CD4-positive, alpha-beta T cell treated with Interferon alpha-2 for 1 hour (primary cell): Measurements from ENCODE around the gene OBSL1.

ENCODE experiments used
- DNase-seq, 2 donors: peaks; one replicate each; pipeline ENCODE4 v3.0.0-alpha.2; 2020 to 2022

The OBSL1 gene

DNA sequence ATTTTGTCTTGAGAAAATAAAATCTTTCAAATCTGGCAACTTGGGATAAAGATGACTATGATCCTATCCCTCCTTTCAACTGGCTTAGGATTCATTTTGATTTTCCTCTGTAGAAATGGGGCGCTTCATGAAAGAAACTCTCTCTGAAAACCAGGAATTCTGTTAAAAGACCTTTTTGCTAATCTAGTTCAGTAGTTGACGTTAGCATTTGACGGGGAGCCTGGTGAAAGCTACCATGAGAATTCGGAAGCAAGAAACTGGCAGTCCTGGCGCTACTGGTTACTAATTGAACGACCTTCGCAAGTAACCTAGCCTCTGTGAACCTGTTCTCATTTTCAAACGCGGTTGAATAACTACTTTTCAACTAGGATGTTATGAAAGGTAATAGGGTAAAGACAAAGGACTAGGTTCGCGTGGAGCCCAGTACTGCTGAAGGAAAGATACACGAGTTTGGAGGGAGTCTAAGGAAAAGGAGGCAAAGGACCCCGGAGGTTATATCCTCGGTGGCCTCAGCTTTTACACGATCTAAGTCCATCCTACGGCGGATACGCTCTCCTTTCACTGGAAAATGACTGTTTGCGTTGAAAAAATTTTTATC lies 25.7 kb upstream of the OBSL1 start:
- DNase-seq: no peak

DNA sequence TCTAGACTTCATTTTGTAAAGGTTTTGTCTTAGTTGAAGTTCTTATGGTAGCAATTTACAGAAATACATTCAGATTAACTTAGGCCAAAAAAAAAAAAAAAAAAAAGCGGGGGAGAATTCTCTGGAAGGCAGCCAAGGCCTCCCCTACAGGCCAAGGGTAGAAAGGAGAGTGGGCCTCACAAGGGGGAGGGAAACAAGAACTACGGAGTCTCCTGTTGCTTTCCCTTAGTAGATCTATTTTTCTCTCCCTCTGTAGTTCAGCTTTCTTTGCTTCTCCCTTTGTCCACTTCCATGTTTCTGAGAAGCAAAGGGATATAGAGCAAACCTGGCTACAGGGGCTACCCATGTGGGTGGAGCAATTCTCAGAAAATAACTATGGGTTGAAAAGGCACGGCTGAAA lies 23.9 kb upstream of the OBSL1 start:
- no peak for DNase-seq

DNA sequence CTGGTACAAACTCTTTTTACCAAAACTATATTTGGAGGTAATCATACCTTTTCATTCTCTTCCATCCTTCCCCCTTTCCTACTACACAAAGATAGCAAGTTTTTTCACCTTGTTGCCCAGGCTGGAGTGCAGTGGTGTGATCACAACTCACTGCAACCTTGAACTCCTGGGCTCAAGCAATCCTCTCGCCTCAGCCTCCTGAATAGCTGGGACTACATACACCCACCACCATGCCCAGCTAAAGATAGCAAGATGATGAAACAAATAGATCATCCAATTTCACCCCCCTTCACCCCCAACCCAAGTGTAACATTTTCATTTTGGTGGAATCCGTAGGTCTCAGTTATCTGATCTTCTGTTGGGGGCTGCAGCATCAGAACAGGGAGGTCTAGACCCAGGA lies 21.8 kb upstream of the OBSL1 start:
- DNase-seq: no peak

DNA sequence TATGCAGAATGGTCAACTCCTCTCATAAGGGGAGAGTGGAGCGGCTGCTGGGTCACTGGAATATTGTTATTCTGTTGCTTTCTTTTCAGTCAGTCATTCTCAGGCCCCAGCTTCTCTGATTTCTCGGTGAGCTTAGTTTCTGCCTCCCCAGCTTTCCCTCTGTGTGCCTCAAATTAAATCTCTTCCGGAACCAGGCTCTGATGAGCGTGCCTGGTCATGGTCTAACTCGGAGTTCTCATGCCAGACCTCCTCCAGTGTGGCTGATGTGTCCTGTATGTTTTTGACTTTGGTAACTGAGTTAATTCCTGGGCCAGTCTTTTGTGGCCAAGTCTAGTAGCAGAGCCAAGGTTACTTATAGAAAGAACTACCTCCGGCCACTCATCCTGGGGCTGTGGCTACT lies 21.4 kb upstream of the OBSL1 start:
- no peak for DNase-seq

DNA sequence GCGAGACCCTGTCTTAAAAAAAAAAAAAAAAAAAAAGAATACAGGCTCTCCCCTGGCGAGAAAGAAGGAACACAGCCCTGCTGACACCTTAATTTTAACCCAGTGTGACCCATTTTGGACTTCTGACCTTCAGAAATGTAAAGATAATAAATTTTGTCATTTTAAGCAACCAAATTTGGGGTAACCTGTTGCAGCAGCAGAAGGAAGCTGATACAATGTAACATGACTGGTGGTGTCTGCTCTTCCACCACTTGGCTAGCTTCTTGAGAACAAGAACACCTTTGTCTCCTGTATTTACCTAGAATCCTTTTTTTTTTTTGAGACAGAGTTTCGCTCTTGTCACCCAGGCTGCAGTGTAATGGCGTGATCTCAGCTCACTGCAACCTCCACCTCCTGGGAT lies 19.8 kb upstream of the OBSL1 start:
- DNase-seq: no peak

DNA sequence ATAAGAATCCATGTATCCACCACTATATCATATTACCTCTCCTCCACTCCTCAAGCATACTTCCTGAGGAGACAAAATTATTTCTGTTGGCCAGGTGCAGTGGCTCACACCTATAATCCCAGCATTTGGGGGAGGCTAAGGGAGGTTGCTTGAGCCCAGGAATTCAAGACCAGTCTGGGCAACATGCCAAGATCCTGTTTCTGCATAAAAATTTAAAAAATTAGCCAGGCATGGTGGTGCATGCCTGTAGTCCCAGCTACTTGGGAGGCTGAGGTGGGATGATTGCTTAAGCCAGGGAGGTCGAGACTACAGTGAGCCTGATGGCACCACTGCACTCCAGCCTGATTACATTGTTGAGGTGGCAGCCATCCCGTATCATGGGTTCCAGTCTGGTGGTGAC lies 10.0 kb upstream of the OBSL1 start:
- DNase-seq: no peak

DNA sequence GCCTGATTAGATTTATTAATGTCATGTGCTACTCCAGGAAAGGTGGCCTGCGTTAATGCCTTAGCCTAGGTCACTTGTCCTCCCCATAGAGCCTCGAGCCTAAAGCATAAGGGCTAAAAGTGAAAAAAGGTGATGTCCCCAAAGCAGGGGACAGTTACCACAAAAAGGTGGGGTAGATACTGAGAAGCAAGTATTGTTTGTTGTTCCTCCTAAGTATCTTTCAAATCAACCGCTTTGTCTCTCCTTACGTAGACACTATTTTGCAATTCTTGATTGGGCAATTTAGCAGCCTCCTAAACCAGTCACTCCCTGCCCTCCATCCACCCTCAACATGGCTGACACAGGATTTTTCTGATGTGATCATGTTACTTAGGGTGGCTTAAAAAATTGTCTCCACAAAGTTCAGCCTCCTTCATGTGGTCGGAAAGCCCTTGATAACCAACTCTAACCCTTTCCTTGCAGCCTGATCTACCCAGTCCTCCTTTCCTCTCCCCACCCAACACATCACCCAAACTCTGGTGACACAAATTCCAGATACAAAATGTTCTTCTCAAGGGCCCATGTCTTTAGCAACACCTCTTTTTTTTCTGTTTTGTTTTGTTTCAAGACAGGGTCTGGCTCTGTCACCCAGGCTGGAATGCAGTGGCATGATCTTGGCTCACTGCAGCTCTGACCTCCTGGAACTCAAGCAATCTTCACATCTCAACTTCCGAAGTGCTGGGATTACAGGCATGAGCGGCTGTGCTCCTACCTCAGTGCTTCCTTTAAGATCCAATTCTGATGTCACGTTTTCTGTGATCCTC lies 7.7 kb upstream of the OBSL1 start:
- no peak for DNase-seq

DNA sequence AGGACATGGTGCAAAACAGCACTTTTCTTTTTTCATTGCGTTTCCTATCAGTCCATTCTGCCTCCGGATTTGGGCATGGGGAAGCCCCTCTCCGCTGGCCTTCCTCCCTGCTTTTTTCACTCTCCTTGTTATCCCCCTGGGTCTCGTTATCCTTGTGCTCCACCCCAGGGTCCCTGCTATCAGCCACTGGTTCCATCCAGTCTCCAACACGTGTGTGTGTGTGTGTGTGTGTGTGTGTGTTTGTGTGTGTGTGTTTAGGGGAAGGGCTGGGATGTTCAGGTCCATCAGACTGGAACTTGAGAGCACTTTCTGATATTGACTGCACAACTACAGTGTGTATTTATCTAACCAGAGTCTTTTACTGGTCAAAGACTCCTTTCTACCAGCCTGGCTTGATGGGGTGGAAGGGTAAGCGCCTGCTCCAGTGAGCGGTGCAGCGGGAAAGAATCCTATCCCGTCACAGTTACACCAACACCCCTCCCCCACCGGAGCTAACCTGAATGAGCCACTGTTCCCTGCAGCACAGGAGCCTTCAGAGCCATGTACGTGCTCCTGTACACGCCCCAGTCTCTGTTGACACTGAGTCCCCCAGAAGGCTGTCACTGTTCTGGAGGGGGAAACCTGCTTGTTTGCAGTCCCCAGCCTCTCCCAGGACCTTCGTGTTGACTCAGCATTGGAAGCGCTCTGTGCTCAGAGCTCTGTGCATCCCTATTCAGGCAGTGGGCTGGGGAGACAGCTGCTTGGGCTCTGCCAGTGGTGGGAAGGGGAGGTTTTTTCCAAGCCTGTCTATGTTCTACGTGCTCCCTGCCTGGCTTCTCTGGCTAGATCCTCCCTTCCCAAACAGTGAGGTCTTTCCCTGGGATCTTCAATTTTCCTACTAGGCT lies 5.4 kb upstream of the OBSL1 start:
- no peak for DNase-seq

DNA sequence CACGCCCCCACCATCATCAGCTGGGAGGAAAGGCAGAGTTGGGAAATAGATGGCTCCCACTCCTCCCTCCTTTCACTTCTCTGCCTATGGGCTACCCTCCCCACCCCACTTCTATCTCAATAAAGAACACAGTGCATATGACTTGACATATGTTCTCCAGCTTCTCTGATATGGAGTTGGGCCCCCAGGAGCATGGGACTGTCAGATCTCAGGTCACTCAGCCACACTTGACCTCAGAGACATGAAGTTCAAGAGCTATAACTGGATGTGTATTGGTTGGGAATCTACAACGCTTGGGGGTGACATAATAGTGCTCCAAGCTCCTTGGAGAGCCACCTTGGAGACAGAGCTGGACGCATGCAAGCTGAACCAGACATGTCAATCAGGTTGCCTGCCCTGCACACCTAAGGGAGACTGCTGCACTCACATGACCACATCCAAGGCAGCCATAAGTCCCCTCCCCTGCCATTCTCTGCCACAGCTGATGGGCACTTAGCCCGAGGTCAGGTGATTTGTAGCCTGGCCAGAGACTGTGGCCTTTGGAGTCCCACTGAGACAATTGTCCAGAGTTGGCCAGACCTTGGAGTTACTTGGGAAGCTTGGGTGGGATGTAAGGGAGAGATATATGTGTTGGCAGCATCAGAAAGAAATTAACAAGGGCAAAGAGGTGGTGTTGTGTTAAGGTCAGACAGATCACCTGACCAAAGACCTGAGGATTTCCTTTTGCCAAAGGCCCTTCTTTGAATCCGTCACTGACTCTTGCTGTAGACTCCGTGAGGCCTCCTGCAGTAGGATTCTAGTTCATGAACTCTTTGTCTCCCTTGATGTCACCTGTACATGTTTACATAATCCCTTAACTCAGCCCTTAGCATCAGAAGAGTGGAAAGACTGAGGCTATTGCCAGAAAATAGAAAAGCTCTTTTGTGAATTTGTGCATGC lies 4.5 kb upstream of the OBSL1 start:
- no peak for DNase-seq

DNA sequence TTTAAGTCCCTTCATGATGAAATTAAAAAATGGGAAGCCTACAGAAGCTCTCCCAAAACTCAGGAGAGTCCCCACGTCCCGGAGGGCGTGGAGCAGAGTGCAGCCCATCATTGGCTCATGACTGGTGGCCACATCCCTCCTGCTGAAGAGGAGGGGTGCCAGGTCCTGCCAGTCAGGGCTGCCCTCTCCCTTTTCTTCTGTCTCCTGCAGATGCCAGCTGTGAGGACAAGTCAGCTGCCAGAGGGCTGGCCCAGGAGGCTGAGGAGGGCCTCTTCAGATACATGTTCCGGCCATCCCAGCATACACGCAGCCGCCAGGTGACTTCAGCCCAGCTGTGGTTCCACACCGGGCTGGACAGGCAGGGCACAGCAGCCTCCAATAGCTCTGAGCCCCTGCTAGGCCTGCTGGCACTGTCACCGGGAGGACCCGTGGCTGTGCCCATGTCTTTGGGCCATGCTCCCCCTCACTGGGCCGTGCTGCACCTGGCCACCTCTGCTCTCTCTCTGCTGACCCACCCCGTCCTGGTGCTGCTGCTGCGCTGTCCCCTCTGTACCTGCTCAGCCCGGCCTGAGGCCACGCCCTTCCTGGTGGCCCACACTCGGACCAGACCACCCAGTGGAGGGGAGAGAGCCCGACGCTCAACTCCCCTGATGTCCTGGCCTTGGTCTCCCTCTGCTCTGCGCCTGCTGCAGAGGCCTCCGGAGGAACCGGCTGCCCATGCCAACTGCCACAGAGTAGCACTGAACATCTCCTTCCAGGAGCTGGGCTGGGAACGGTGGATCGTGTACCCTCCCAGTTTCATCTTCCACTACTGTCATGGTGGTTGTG lies 3.4 kb upstream of the OBSL1 start:
- DNase-seq: no peak

DNA sequence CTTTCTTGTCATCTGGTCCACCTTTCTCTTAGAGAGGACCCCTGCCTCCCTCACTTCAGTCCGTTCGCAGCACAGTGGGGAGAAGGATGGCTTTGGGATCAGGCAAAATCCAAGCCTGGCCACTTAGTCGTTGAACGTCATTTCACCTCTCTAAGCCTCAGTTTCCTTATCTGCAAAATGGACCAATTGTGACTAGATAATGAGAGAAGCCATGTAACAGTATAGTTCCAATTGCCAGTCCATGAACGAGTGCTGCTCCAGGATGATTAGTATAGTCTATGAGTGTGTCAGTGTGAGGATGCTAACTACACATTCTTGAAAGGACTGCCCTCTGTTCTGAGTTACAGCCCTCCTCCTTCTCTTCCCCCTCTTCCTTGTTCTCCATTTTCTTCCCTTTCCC lies 1.8 kb upstream of the OBSL1 start:
- no peak for DNase-seq

DNA sequence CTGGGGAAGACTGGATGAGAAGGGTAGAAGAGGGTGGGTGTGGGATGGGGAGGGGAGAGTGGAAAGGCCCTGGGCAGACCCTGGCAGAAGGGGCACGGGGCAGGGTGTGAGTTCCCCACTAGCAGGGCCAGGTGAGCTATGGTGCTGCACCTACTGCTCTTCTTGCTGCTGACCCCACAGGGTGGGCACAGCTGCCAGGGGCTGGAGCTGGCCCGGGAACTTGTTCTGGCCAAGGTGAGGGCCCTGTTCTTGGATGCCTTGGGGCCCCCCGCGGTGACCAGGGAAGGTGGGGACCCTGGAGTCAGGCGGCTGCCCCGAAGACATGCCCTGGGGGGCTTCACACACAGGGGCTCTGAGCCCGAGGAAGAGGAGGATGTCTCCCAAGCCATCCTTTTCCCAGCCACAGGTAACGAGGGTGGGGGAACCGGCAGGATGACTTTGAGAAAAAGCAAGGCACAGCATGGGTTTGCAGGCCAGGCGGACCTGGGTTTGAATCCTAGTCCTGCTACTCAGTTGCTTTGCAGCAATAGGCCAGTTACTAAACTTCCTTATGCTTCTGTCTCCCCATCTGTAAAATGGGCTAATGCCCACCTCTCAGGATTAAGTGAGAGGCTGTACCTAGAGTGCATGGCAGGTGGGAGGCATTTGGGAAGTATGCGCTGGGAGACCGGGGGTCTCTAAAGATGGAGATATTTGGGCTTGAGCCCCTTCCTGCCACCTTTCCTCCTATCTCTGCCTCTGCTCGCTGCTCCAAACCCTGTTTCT lies 1.1 kb upstream of the OBSL1 start, which contains the start of gene INHA:
Gene INHA, plus strand, starts transcription at position 74 of the 765 bp plus-strand sequence. Its CDS starts 65 bp downstream, at position 139.
- DNase-seq: no peak

DNA sequence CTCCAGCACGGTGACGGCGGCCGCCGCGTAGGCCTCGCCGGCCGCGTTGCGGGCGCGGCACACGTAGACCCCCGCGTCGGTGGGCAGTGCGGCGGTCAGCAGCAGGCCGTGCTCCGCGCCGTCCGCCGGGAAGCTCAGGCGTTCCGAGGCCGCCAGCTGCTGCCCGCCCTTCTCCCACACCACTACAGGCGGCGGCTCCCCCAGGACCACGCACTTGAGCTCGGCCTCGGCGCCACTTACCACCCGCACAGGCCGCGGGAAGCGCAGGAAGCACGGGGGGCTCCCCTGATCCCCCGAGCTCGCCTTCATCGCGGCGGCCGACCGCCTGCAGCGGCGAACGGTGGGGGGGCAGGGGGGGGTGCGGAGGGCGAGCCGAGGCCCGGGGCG lies 422 bp downstream of the OBSL1 start:
- no peak for DNase-seq

DNA sequence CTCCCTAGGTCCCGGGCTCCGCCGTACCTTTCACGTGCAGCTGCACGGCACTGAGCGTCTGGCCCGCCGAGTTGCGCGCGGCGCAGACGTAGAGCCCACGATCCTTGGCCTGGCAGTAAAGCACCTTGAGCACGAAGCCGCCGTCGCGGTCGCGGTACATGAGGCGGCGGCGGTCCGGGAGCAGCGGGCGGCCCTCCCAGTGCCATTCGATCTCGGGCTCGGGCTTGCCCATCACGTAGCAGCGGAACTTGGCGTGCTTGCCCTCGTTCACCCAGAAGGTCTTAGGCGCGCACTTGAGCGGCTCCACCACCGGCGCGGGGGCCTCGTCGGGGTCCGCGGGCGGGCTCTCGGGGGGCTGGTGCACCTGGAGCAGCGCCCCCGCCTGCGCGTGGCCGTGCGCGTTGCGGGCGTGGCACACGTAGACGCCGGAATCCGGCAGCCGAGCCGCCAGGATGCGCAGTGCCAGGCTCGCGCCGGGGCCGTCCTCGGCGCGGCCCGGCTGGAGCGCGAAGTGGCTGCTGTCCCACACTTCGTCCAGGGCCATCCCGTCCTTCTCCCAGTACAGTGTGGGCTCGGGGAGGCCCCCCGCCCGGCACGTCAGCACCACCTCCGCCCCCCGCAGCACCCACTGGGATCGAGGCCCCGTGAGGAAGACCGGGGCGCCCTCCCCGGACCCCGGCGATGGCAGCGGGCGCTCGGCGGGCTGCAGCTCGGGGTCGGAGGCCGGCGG lies 980 bp downstream of the OBSL1 start:
- no peak for DNase-seq

DNA sequence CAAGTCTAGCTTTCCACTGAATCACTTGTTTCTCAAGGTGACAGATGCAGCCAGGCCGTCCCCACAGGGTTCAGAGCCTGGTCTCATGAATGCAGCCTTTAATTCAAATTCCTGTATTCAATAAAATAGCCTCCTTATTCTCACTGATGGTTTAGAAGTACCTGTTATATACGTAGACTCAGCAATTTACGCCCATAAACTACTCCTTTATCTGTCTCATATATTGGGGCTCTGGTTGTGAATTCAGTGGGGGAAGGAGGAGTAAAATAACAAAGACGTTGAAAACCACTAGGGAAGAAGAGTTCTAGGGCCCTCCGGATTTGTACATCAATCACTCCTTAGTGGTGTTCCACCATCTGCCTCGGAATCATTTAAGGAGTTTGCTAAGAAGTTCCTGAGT lies 1.7 kb downstream of the OBSL1 start:
- no peak for DNase-seq

DNA sequence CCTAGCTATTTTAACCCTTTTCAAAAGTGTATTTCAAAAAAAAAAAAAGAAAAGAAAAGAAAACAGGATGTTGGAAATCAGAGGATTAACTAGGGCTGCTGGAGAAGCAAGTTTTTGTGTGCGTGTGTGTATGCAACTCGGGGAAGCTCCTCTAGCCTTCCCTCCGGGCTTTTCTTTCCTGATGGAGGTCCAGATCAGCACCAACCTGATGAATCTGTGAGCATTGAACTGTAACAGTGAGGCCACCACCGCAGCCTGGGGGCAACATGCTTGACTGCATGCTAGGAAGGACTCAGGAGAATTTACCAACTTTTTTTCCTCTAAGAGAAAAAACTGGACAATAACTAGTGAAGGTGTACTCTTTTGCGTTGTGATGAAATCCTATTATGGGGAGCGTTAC lies 2.3 kb downstream of the OBSL1 start:
- no peak for DNase-seq

DNA sequence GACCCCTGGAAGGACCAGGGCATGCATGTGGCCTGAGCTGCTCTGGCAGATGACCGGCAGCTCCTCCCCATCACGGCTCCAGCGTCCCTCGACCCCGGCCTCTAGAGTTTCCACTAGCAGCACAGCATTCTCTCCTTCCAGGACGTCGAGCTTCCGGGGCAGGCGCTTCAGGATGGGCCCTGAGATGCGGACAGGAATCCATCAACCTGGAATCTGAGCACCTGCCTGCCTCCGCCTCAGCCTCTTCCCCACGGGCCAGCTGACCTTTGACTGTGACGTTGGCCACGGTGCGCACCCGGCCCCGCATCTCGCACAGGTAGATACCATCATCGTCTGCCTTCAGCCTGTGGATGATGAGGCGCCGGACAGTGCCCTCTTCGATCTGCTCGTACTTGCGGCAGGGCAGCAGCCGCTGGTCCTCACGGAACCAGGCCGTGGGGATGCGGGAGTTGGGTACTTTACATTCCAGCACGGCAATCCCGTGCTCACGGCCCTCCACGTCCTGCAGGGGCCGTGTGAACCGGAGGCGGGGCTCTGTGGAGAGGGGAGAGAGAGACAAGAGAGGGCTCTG lies 3.5 kb downstream of the OBSL1 start:
- DNase-seq: no peak

DNA sequence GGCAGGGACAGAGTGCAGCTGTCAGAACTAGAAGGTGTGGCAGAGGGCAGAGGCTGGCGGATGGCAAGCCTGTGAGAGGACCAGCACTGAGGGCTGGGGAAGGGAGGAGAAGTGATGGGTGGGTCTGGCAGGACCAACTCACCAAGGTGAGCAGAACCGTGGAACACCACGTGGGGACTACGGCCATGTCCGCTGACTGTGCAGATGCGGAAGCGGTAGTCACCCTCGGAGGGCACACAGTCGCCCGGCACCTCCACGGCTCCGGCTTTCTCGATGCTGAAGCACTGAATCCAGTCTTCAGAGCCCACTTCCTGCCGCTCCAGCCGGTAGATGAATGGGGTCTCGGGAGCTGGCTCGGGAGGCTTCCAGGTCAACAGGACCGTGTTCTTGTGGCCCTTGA lies 4.2 kb downstream of the OBSL1 start:
- no peak for DNase-seq

DNA sequence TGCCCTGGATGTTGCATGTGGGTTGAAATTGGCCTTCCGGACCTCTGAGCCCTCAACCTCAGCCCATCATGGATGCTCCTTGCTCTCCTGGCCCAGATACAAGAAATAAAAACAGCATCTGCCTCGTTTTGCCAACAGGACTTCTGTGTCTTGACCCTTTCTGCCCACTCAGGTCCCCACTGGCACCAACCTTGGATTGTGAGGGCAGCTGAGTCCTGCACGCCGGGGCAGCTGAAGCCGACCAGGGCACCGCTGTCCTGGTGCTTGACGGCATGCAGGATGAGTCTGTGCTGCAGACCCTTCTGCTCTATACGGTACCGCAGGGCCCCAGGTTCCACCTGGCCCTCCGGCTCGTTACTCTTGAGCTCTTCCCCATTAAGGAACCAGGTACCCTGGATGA lies 4.7 kb downstream of the OBSL1 start:
- no peak for DNase-seq
